Mesothelial cell of epicardium (in vitro differentiated cells): Measurements from ENCODE around the gene ZNF638. TPM values are rescaled to one million over a fixed set of nuclear protein-coding genes. Genes with fewer than 3 reads are reported as not detected.

Experiments used
- DNase-seq, 2 experiments: peaks; one replicate each; pipeline ENCODE4 v3.0.0; 2021; ENCODE audit warnings: low spot score in 2 of 2; ENCODE audit not compliant: unreplicated experiment in 2 of 2
- H3K27ac Mint-ChIP-seq: 2 replicates; pipeline ENCODE4 v1.8.0; 2021; ENCODE audit warnings: mixed read lengths
- H3K27me3 Mint-ChIP-seq: 2 replicates; pipeline ENCODE4 v1.8.0; 2021; ENCODE audit warnings: low read depth, mixed read lengths
- H3K36me3 Mint-ChIP-seq: 2 replicates; pipeline ENCODE4 v1.8.0; 2021; ENCODE audit warnings: mixed read lengths
- H3K4me1 Mint-ChIP-seq: 2 replicates; pipeline ENCODE4 v1.8.0; 2021; ENCODE audit warnings: mixed read lengths
- H3K4me3 Mint-ChIP-seq: 2 replicates; pipeline ENCODE4 v1.8.0; 2021; ENCODE audit warnings: mild to moderate bottlenecking, moderate library complexity, mixed read lengths
- H3K9me3 Mint-ChIP-seq: 2 replicates; pipeline ENCODE4 v1.8.0; 2021; ENCODE audit warnings: mixed read lengths
- CTCF ChIP-seq: fragments of 200-600 bp; sonication (generic); IDR thresholded peaks from one replicate; pipeline ENCODE4 v1.5.0; 2021; ENCODE audit warnings: antibody characterized with exemption; ENCODE audit not compliant: unreplicated experiment
- total RNA-seq: library from RNA; stranded (reverse); gene quantifications from 3 replicates; pipeline ENCODE4 v1.2.1, GENCODE V29; 2021

The ZNF638 gene
- total RNA-seq, 1 donor from 2014 or later, result 208 TPM

- TF ChIP-seq CTCF, result no peak
- Mint-ChIP-seq H3K9me3 (peaks cover 5% of the 10 kb centered on the region), H3K36me3 (no peaks in the 10 kb centered on the region), H3K27ac (no peak overlapping the region), H3K27me3 (peaks cover 25% of the 10 kb centered on the region), H3K4me1 (no peaks in the 10 kb centered on the region), H3K4me3 (no peak overlapping the region)
- DNase-seq, result no peak
Observed at GRCh38 chr2:71473346-71474031, 141.9 kb downstream of the ZNF638 start.

DNA sequence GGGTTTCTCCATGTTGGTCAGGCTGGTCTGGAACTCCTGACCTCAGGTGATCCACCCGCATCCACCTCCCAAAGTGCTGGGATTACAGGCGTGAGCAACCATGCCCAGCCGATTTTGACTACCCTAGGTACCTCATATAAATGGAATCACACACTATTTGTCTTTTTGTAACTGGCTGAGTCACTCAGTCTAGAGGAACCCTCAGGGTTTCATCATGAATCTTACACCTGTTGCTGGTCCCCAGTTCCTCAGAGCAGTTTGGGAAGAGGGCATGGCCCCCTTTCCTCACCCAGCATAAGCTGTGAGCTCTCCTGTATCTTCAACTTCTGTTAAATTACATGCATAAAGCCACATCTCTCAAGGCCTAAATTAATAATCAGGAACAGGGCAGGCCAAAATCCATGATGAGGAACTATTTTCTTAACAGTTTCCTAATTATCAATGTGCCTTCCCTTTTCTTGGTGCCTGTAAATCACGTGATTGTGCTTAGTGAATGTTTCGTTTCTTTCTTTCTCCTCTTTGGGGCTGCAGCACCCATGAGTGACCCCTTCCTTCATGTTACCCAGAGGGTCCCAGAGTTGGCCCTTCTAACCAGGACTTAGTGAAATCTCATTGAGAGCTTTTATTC is 142.6 kb downstream of the ZNF638 start:
- TF ChIP-seq CTCF, result no peak
- peaks cover 5% of the 10 kb centered on the region for H3K9me3 Mint-ChIP-seq
- no peaks in the 10 kb centered on the region for H3K4me1 Mint-ChIP-seq
- no peak for DNase-seq
- peaks cover 23% of the 10 kb centered on the region for H3K27me3 Mint-ChIP-seq
- no peaks in the 10 kb centered on the region for H3K36me3 Mint-ChIP-seq
- H3K27ac Mint-ChIP-seq, result no peak overlapping the region
- no peak overlapping the region for H3K4me3 Mint-ChIP-seq

DNA sequence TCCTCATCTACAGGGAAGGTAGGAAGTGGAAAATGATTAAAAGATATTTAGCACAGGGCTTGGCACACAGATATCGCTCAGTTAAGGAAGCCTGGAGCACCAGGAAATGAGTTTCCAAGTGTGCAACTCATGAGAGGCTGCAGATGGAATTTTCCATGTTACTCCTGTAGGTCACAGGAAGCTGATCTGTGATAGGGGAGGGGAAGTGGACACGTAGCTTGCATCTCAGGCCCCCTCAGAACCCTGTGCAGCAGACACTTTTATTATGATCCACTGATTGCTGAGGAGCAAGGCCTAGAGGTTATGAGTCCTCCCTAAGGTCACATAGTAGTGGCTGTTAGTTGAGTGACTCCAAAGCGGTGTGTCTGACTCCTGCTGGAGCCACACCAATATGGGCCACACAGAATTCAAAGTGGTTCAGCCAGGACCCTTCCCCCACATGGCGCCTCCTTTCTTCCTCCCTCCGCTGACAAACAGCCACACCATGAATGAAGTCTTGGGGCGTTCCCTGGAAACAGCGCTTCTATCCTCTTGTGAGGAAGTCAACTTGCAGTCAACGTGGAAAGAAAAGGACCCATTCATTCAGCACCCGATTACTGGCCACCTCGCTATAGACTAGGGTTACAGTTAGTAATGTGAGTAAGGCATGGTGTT is 143.3 kb downstream of the ZNF638 start:
- Mint-ChIP-seq H3K4me1 (no peaks in the 10 kb centered on the region), H3K36me3 (no peaks in the 10 kb centered on the region), H3K27me3 (peaks cover 21% of the 10 kb centered on the region), H3K9me3 (peaks cover 5% of the 10 kb centered on the region), H3K27ac (no peak overlapping the region), H3K4me3 (no peak overlapping the region)
- no peak for TF ChIP-seq CTCF
- no peak for DNase-seq

DNA sequence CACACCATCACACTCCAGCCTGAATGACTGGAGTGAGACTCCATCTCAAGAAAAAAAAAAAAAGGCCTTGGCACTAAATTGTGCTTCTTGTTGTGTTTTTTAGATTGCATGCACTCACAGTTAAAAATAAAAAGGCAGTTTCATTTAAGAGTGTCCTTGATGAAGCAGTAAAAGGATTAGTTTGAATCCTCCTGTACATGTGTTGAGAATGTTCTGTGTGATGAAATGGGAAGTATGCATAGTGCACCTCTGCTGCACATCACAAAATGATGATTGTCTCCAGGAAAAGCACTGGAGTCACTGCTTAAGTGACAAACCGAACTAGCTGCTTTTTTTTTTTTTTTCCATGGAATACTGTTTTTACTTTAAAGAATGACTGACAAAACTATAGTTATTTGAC is 144.9 kb downstream of the ZNF638 start:
- no peak for DNase-seq
- no peak overlapping the region for H3K27ac Mint-ChIP-seq
- peaks cover 15% of the 10 kb centered on the region for H3K27me3 Mint-ChIP-seq
- no peaks in the 10 kb centered on the region for H3K36me3 Mint-ChIP-seq
- H3K4me1 Mint-ChIP-seq, result no peaks in the 10 kb centered on the region
- H3K4me3 Mint-ChIP-seq, result no peak overlapping the region
- peaks cover 5% of the 10 kb centered on the region for H3K9me3 Mint-ChIP-seq
- no peak for TF ChIP-seq CTCF

DNA sequence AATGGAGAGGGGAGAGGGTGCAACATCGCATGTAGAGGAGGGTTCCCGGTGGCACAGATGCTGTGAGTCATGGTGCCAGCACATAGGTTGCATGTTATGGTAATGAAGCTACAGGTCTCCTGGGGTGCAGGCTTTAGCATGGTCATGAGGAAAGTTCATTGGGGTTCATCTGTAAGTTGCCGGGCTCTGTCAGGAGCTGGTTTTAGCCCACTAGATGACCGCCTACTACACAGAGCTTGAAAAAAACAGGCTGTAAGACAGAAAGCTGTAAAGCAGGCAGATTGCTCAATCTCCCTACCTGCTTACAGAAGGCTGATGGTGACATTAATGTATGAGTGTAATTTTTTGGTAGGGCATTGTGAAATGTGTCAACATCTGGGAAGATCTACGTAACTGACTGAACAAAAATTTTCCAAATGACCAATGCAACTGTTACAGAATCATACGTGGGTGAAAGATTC is 145.7 kb downstream of the ZNF638 start:
- H3K36me3 Mint-ChIP-seq, result no peaks in the 10 kb centered on the region
- H3K4me1 Mint-ChIP-seq, result no peaks in the 10 kb centered on the region
- TF ChIP-seq CTCF, result no peak
- H3K27ac Mint-ChIP-seq, result no peak overlapping the region
- no peak overlapping the region for H3K4me3 Mint-ChIP-seq
- DNase-seq, result no peak
- peaks cover 15% of the 10 kb centered on the region for H3K27me3 Mint-ChIP-seq
- peaks cover 5% of the 10 kb centered on the region for H3K9me3 Mint-ChIP-seq
